Sciatic nerve (tissue), 2 donors: ENCODE data around the gene ZMIZ2. TPM values are rescaled to one million over a fixed set of nuclear protein-coding genes. Genes with fewer than 3 reads are reported as not detected.
"Not testable (repeated sequence)": the region's sequence is repeated elsewhere in the genome, so short reads cannot be mapped to it uniquely, and the experiment has no call there.

Experiments used
- ATAC-seq: fragments of 200-7000 bp; cut with Tn5 transposase; one replicate; pipeline ENCODE4 v1.9.1; 2020; ENCODE audit warnings: mild to moderate bottlenecking, moderate library complexity
- DNase-seq: peaks from one replicate; pipeline ENCODE4 v3.0.0-alpha.2; 2020; ENCODE audit warnings: low spot score
- intact Hi-C: fragments of 100-400 bp; cut with DNase I; formaldehyde crosslinking; loops from one replicate; pipeline ENCODE4 v1.14.2; 2022
- total RNA-seq: library from RNA; stranded (reverse); fragmentation: NEBNext Ultra II Directional; extraction: Animal tissue kit (Norgen Biotek cat#: 25700); gene quantifications from one replicate; pipeline ENCODE4 v1.2.1, GENCODE V29; 2021
- donor health status: DM: no; HTN: no; CAD: no.
- donor health status: DM: no; HTN: no; CAD: no.

Gene ZMIZ2
- total RNA-seq, 1 donor from 2014 or later, result 92.7 TPM

DNA sequence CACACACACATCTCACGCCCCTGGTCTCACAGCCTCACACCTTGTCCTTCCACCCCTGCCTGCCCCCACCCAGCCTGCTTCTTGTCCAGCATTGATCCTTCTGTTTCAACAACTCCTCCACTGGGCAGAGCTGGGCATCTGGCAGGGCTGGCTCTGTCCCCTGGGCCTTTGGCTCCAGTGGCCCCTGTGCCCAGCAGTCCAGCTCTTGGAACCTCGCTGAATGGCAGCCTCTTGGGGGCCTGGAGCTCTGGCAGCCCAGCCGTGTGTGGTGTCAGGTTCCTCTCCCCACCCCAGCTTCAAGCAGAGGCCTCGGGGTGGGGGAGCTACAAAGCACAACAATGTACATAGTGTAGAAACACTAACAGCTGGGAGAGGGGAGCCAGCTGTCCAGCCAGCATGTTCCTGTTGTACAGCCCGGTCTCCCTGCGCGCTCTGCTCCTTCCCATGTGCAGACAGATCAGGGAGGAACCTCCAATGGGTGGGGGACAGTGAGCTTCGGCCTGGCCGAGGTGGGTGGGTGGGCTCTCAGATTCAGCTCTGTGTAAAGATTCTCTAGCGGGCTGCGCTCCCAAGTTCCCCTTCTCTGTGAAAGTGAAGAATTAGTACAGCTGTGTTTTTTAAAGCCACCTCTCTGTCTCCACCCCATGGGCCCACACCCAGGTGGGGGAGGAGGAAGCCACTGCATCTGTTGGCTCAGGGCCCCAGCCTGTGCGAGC is 19.4 kb downstream of the ZMIZ2 start:
- no peak for DNase-seq
- intact Hi-C loops, result no loop called here

GRCh38 chr7:44768628-44769371 is 20.2 kb downstream of the ZMIZ2 start:
- ATAC-seq, result peak; percentile 13
- intact Hi-C loops, result no loop called here
- no peak for DNase-seq

More for the DNA sequence above, 19.4 kb downstream of the ZMIZ2 start:
- peak; percentile 75 for ATAC-seq

DNA sequence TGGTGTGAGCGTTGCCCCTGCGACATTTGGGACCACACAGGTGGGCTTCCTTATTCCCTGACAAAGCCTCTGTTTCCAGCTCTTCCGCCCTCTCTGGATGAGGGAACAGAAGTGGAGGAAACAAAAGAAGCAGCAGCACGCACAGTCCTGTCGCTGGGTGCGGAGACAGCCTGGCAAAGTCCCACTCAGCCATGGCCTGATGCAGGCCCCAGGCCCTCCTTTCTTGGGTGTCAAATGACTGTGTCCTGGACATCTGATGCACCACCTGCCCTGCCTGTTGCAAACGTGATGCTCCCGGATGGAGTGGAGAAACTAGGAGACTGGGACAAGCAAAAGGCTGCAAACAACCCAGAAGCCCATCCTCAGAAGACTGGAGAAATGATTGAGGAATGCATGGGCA is 20.7 kb downstream of the ZMIZ2 start:
- ATAC-seq (peak; percentile 9), DNase-seq (no peak)
- intact Hi-C loops, result no loop called here

GRCh38 chr7:44769776-44770294 is 21.2 kb downstream of the ZMIZ2 start:
- intact Hi-C loops, result no loop called here
- DNase-seq, result no peak
- peak; percentile 75 for ATAC-seq

DNA sequence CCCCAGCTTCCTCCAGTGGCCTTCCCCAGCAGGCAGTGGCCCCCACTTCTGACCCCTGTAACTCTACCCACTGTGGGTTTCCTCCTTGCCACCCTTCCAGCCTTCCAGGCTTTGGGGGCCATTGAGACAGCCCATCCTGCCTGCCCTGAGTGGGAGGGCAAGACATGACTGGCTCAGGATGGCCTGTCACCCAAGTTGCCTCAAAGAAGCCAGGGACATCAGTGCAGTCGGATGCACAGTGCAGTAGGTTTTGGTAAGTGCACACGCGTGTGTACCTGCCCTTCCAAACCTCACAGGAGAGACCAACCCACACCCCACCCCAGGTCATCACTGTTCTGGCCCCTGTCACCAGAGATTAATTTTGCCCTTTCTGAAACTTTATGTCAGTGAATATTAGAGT is 22.7 kb downstream of the ZMIZ2 start:
- DNase-seq, result no peak
- no peak for ATAC-seq
- intact Hi-C loops, result no loop called here

DNA sequence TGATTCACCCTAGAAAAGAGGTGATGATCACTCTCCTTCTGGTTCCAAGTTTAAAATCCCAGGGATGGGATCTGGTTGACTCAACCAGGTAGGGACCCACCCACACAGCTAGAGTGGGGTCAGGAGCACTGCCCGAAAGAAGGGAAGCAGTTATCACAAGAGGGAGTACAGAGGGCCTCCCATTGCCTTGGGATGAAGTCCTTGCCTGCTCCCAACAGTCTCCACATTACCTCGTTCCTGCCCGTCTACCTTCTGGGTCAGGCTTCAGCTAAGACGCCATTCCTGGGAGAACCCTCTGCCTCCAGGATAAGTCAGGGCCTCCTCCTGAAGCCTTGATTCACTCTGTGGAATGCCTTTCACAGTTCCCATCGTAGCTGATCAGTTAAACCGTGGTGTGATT is 23.8 kb downstream of the ZMIZ2 start:
- intact Hi-C loops, result no loop called here
- ATAC-seq (no peak), DNase-seq (no peak)

DNA sequence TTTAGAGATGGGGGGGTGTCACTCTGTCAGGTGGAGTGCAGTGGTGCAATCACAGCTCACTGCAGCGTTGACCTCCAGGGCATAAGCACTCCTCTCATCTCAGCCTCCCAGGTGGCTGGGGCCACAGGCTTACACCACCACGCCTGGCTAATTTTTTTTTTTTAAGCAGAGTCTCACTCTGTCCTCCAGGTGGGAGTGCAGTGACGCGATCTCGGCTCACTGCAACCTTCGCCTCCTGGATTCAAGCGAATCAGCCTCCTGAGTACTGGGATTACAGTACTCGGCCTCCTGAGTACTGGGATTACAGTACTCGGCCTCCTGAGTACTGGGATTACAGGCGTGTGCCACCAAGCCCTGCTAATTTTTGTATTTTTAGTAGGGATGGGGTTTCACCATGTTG is 24.2 kb downstream of the ZMIZ2 start:
- ATAC-seq, result no peak

DNA sequence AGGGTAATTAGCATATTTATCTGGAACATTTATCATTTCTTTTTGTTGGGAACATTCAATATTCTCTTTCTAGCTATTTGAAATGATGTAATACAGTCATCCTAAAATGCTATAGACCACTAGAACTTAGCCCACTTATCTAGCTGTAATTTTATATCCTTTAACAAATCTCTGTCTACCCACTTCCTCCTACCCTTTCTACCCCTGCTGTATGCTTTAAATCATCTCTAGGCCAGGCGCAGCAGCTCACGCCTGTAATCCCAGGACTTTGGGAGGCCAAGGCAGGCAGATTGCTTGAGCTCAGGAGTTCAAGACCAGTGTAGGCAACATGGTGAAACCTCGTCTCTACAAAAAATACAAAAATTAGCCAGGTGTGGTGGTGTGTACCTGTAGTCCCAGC is 25.8 kb downstream of the ZMIZ2 start:
- intact Hi-C loops, DNase-seq, ATAC-seq: not testable (repeated sequence)

More for the DNA sequence above, 24.2 kb downstream of the ZMIZ2 start:
- intact Hi-C loops, result no loop called here
- DNase-seq, result no peak

DNA sequence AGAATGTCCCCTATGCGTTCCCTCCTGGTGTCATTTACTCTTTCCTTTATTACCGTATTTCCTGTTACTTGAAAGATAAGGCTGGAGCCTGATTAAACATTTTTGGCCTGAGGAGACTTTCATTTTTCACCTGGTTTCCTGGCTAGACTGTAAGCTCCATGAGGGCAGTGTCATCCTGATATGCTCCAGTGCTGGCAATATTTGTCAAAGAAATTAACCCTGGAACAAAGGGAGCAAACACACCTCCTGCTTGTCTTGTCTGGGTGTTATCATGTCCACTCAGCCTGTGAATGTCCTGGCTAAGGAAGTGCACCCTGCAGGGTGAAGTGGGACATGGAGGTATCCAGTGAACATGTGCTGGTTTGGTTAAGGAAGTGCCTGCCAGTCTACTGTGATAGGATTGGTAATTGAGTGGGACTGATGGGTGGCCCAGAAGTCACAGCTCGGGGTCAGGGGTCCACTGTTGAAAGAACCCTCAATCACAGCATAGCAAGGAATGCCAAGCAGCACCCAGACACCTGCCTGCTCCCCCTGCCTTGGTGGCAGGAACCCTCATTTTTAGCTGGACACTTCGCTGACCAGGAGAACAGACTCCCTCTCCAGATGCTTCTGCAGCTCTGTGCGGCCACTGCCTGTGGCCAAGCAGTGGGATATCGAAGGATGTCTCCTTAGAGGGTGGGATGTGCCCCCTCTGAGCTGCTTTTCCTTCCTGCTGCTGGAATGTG is 26.9 kb downstream of the ZMIZ2 start:
- intact Hi-C loops, result no loop called here
- DNase-seq (no peak), ATAC-seq (no peak)

GRCh38 chr7:44776211-44776610 is 27.6 kb downstream of the ZMIZ2 start:
- intact Hi-C loops, result no loop called here
- ATAC-seq (no peak), DNase-seq (no peak)

- DNase-seq (no peak), ATAC-seq (no peak)
- intact Hi-C loops, result no loop called here
These were observed 33.8 kb downstream of the ZMIZ2 start for GRCh38 chr7:44782460-44782859.

- DNase-seq (no peak), ATAC-seq (no peak)
- intact Hi-C loops, result no loop called here
These were observed 34.8 kb downstream of the ZMIZ2 start for GRCh38 chr7:44783407-44783806.

DNA sequence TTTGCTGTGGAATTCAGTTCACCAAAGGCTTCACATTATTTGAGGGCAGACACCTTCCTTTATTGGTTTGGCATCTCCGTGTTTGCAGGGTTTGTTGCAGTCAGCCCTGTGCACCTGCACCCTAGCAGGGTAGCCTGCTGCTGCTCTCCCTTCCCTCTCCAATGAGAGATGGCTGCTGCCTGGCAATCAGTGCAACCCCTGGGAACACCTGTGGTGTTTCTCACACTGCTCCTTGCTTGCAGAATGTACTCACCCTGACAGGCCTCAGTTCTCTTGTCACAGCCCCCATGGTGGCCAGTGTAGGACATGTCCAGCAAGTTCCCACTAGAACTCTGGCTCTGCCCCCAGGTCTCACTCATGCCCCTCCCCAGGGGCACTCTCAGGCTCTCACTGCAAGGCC is 35.7 kb downstream of the ZMIZ2 start:
- intact Hi-C loops, result no loop called here
- DNase-seq (no peak), ATAC-seq (no peak)

- DNase-seq, ATAC-seq, intact Hi-C loops: not testable (repeated sequence)
These were observed 36.6 kb downstream of the ZMIZ2 start for GRCh38 chr7:44785218-44785617.

GRCh38 chr7:44787041-44787440 is 38.4 kb downstream of the ZMIZ2 start:
- ATAC-seq (no peak), DNase-seq (no peak)
- intact Hi-C loops, result no loop called here

DNA sequence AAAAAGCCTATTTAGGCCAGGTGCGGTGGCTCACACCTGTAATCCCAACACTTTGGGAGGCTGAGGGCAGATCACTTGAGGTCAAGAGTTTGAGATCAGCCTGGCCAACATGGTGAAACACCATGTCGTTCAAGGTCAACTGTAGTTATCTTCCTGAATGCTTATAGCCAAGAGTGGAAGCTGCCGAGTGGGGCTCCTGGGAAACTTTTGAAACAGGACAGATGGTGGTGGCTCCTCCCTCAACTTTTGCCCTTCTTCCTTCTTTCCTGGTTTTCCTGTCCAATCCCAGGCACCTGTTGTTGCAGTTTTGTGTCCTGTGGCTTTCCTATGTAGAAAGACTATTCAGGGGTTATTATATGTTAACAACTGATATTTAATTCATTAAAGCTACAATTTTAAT is 39.1 kb downstream of the ZMIZ2 start:
- DNase-seq (no peak), ATAC-seq (no peak)
- intact Hi-C loops, result no loop called here

GRCh38 chr7:44789990-44790389 is 41.3 kb downstream of the ZMIZ2 start:
- ATAC-seq, result no peak
- intact Hi-C loops, result no loop called here
- DNase-seq, result no peak

GRCh38 chr7:44791278-44792219 is 42.9 kb downstream of the ZMIZ2 start:
- no peak for ATAC-seq
- intact Hi-C loops, result no loop called here
- DNase-seq, result no peak

DNA sequence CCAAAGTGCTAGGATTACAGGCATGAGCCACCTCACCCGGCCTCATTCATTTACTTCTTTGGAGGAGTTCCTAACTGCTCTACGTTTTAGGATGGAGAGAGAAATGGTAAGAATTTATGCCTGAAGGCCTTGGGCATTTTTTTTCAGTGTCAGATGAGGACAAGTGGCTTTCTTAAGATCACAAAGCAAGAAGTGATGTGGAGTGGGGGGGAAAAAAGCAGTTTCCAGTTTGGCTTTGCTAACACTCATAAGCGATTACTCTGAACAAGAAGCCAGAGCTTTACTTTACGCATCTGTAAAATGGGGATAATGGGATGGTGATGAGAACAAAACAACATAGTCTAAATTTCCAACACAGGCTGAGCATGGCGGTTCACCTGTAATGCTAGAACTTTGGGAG is 45.3 kb downstream of the ZMIZ2 start:
- ATAC-seq (no peak), DNase-seq (no peak)
- intact Hi-C loops, result no loop called here
